Stimulated activated CD4-positive, alpha-beta T cell treated with anti-CD3 and anti-CD28 coated beads, Interleukin-2, amount 100 ng/mL, for 24 hours (primary cell): ENCODE results near the gene NTMT1.

Experiments used
- DNase-seq, 2 donors: peaks; one replicate each; pipeline ENCODE4 v3.0.0-alpha.2; 2020

NTMT1 gene

GRCh38 chr9:129637673-129638439 is 11.9 kb downstream of the NTMT1 start:
- no peak for DNase-seq

GRCh38 chr9:129639034-129639630 is 13.2 kb downstream of the NTMT1 start:
- DNase-seq = no peak

DNA sequence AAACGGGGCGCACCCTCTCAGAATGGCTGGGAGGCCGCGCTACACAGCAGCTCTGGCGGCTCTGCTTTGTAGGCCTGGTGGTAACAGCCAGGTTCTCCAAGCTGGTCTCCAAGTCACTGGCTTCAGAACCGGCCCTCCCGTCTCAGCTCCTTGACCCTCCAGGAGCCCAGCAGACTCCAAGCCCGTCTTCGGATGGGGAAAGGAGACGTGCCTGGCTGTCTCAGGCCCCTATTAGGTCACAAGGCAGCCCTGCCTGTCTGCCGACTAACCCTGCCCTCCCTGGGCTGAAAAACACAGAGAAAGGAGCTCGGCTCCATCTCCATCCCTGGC is 13.8 kb downstream of the NTMT1 start:
- no peak for DNase-seq

DNA sequence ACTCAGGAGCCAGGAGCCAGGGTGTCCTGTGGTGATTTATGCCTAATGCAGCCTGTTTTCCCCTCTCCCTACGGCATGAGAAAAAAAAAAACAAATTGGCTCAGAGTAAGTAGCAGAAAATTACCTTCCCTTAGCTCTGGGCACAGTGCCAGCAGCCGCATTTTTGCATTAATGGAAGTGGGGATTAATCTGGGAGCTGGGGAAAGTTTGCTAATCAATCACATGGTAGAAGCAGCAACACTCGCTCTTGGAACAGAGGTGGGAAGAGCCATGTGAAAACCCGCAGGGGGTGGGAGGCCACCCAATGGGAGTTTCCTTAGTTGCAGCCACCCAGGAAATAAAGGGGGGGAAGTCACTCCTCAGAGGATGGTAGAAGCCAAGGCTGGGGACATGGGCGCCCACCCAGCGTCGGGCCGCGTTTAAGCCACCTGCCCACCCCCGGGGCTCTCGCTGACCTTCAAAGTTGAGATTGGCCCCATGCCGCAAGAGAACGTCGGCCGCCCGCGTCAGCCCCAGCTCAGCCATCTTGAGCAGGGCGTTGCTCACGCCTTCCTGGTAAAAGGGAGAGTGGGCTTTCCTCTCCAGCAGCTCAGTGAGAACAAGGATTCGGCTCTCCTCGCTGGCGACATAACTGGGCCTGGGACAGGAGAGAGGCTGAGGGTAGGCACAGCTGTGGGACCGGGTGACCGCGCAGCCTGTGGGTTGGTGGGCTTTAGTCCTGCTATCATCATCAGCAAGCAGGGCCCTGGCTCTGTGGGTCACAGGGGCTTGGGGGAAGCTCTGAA is 14.3 kb downstream of the NTMT1 start:
- no peak for DNase-seq

- no peak for DNase-seq
These were observed 15.1 kb downstream of the NTMT1 start for GRCh38 chr9:129640871-129641749.

GRCh38 chr9:129641750-129642585 is 16.0 kb downstream of the NTMT1 start, which contains the start of gene ASB6:
Gene ASB6, minus strand, starts transcription at chr9:129642151. Its CDS starts 152 bp downstream, at chr9:129641999.
- DNase-seq = peak; percentile 99

GRCh38 chr9:129643706-129644105 is 17.7 kb downstream of the NTMT1 start:
- DNase-seq = no peak

DNA sequence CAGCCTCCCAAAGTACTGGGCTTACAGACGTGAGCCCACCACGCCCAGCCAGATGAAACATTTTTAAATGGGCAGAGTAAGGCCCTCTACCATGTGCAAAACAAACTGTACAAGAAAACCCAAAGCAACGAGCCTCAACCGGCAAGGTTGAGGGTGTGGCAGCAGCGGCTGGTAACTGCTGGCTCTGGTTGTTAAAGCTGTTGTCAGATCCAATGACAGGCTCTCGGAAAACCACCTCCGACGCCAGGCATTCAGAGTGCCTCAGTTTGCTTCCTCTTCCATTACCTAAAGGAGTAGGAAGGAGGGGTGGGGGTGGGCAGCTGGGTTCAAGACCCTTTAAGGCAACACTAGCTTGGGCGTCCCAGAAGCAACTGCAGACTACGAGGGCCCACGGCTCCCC is 18.4 kb downstream of the NTMT1 start:
- no peak for DNase-seq

DNA sequence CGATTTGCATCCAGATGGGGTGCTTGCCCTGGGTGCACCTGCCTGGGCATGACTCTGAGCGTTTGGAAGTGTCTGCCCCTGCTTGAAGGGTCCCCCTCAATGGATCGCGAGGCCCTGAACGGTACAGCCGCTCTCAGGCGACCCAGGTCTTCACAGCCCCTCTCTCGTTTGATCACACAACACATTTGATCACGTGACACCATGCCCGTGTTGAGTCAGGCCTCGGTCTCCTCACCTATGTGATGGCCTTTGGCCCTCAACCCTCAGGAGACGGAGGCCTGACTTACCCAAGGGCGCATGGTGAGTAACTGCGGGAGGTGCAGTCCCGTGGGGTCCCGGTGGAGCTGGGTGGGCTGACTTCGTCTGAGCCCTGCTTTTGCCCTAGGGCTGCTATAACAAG is 18.9 kb downstream of the NTMT1 start:
- no peak for DNase-seq

DNA sequence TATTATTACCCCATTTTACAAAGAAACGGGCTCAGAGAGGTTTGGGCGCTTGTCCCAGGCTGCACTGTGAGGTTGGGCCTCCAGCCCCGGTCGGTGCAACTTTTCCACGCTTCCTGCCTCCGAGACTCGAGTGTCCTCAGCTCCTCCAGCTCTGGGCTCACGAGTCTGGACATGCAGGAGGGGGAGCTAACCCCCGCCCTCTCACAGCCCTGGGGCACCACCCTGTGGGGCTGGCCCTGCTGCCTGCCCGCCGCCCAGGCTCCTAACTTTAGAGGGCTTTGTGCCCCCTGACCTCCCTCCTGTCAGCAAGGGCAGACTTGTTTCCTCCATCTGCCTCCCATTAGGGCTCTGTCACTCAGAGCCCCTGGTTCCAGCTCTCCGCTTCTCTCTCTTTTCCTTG is 20.3 kb downstream of the NTMT1 start:
- DNase-seq = no peak

DNA sequence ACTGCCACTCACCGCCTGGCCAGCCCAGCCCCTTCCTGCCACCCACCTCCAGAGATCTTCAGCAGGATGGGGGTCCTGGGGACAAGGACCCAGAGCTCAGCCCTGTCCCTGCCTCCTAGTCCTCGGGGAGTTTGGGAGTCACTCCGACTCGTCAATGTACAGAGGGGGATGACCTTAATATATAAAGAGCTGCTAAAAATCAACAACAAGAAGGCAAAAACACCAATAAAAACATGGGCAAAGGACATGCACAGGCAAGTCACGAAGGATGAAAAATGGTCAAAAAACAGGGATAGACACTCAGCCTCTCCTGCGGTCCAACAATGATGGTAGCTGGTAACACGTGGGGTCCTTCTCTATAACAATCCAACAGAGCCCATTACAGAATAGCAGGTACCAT is 20.7 kb downstream of the NTMT1 start:
- DNase-seq = no peak

- no peak for DNase-seq
These were observed 21.7 kb downstream of the NTMT1 start for GRCh38 chr9:129647635-129648034.

DNA sequence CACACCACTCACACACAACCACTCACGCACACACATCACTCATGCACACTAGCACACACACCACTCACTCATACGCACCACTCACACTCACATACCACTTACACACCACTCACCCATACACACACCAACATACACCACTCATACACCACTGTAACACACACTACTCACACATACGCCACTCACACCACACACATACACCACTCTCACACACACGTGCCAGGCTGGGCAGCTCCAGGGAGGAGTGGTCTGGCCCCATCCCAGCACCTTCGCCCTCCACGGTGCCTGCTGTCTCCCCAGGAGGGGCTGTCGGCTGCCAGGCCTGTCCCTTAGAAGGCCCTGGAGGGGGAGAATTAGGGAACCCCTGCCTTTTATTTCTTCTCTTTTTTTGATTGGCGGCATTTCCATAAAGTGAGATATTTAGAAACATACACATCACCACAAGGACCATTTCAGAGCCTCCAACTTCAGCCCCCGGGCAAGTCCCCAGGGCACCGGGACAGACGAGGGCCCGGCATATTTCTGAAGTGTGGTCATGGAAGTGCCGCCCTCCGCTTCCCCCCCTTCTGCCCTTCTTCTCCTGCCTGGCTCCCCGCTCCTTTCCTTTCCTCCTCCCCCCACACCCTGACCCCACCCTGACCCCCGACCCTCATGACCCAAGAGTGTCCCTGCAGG is 22.3 kb downstream of the NTMT1 start:
- no peak for DNase-seq

DNA sequence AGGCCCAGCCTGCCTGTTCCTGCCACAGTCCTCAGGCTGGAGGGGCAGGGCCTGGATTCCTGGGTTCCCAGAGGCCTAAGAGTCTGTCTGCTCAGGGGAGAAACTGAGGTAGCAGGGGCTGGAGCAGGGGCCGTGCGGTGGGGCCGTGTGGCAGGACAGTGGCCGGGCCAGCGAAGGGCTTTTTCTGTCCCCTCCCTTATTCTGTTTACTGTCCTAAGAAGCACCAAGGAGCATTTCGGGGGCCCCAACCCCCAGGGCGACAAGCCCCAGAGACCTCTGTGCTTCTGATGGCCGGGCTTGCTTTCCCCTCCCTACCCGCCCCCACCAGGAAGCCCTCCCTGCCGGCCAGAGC is 22.8 kb downstream of the NTMT1 start:
- no peak for DNase-seq

- no peak for DNase-seq
These were observed 24.0 kb downstream of the NTMT1 start for GRCh38 chr9:129649726-129650679.

- no peak for DNase-seq
These were observed 24.8 kb downstream of the NTMT1 start for GRCh38 chr9:129650680-129651235.

DNA sequence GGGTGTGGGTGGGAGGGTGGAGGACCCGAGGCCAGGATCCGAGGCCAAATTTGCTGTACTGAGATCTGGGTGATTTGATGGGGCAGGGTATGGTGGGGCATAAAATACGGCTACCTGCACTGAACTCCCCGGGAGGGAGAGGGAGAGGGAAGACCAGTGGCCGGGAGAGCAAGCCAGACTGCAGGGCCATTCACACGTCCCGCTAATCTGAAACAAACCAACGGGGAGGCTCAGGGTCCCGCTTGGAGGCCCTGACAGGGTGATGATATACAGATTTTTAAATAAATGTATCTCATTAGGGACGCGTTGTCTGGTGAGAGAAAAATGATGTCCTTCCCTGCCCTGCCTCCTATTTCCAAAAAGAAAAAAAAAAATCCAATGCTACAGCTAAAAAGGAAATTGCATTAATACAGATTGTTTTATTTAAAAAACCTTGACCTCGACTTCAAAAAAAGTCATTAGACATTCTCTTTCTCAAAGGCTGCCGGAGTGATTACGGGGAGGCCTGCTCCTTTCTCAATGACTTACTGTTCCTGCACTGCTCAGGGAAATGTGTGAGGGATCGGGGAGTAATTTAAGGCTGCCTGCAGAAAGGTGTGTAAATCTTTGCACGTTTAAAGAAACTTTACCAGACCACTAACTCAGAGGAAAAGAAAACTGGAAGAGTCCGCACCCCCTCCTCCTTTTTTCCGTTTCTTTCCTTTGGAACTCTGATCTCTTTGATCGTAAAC is 28.0 kb downstream of the NTMT1 start:
- DNase-seq = no peak

GRCh38 chr9:129654554-129655040 is 28.6 kb downstream of the NTMT1 start:
- no peak for DNase-seq

DNA sequence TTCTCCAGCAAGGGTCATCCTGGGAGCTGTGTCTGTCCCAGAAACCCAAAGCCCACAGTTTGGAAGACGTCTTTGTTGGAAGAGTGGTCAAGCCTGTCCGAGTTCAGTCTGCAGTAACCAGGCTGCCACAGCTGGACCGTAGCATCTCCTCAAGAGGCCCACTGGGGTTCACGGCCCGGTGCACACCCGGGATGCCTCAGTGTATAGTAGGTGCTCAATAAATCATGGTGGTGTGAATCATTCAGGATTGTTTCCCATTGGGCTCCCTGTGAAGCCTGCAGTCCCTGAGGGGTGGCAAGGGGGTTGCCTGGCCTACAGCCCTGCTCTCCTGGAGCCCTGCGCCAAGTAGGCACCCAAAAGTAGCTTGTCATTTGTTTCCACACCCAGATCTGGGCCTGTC is 29.2 kb downstream of the NTMT1 start:
- no peak for DNase-seq
